Activated CD8-positive, alpha-beta memory T cell treated with anti-CD3 and anti-CD28 coated beads for 48 hours (primary cell): Measurements from ENCODE around the gene LPO.
A peak's percentile ranks its signal among the peaks of the same experiment; 100 is the strongest.

ENCODE experiments used
- DNase-seq, 3 experiments: peaks; one replicate each; pipeline ENCODE4 v3.0.0-alpha.2; 2020; ENCODE audit warnings: low read depth in 2 of 3, low spot score in 2 of 3

The LPO gene

GRCh38 chr17:58315750-58316149 is 77.4 kb downstream of the LPO start:
- DNase-seq, result no peak

DNA sequence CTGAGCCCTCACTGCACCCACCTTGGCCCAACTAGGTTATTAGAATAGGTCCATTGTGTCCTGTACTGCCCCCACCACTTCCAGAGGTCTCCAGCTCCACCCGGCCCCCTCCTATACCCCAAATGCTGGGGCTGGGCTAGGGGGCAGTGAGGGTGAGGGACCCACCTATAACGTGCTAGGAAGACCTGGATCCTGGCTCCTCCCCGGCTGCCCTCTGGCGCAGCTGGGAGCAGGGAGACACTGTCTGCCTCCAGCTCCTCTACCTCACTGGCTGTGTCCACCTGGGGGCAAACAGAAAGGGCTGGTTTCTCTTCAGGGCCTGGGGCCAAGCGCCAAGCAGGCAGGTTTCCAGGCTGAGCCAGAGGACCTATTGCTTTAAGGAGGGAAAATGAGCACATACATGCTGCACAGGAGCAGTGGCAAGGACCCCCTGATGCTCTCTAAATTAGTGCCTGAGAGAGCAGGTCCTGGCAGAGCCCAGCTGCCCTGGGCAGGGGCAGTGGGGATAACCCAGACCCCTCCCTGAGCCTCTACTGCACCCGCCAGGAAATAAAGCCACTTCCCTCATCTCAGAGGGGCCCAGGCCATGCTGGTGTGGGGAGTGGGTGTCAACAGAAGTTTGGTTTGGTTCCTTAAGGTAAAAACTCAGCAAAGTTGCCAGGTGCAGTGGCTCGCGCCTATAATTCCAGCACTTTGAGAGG is 78.0 kb downstream of the LPO start:
- no peak for DNase-seq

DNA sequence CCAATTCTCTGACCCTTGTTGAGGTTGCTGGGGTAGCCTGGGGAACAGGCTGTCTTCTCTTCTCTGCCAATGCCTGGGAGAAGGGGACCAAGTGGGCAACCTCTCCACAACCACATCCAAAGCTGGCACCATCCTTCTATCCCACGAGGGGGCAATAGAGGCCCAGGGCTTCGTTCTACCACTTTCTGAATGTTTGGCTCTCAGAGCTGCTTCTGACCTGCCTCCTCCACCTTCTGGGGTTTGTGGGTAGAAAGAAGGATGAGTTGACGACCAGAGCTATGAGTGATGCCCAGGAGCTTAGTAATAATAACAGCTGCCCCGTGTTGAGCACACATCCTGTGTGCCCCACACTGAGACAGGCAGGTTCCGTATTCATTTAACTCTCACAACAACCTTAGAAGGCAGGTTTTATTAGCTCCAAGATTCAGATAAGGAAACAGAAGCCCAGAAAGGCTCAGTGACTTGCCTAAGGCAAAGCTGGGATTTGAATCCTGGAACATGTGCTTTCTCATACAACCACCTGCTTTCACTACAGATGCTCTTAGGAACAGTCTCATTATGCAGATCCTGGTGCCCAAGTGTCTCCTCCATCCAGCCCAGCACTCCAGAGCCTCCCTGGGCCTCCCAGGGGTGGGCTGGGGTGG is 79.2 kb downstream of the LPO start:
- DNase-seq, result peak in 1 of 3 experiments; percentile 52

- no peak for DNase-seq
These were observed 79.7 kb downstream of the LPO start for GRCh38 chr17:58318065-58318481.
